ENCODE data around the gene KPNA5.

DNA sequence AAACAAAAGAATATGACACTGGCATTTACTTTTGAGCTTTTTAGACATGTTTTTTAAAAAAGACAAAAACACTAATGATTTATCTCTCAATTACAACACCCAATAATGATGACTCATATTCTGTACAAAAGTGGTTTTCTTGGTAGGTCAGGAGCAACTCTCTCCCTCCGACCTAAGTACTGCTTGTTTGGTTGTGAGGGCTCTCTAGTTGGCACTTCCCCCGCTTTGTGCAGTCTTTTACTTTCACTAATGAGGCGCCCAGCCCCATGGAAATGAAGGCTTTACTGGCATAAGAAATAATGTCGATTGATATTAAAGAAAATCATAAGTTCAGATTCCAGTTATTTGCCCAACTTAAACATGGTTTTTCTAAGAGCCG lies 1.3 kb downstream of the KPNA5 start:
- no peak for TF ChIP-seq POLR2A (conservative IDR thresholded peaks at IDR 0.05)
- TF ChIP-seq MYBL2 (IDR thresholded peaks at IDR 0.05; ENCODE audit: low read depth) = no peak
- TF ChIP-seq MYBL2 (CRISPR knock-in tag; IDR thresholded peaks at IDR 0.05; ENCODE audit: borderline replicate concordance) = no peak
- no peak for TF ChIP-seq MTA3 (IDR thresholded peaks at IDR 0.05; ENCODE audit: borderline replicate concordance)
- TF ChIP-seq EP300 (IDR thresholded peaks at IDR 0.05; ENCODE audit: low read length) = no peak
- TF ChIP-seq SIN3A (IDR thresholded peaks at IDR 0.05; ENCODE audit: borderline replicate concordance in 2 of 2, control insufficient read depth in 1 of 2, low read depth in 2 of 2, low read length in 2 of 2) = no peak
- TF ChIP-seq CBX5 (IDR thresholded peaks at IDR 0.05; ENCODE audit: borderline replicate concordance, low read depth) = no peak
- TF ChIP-seq, protein P1, sequence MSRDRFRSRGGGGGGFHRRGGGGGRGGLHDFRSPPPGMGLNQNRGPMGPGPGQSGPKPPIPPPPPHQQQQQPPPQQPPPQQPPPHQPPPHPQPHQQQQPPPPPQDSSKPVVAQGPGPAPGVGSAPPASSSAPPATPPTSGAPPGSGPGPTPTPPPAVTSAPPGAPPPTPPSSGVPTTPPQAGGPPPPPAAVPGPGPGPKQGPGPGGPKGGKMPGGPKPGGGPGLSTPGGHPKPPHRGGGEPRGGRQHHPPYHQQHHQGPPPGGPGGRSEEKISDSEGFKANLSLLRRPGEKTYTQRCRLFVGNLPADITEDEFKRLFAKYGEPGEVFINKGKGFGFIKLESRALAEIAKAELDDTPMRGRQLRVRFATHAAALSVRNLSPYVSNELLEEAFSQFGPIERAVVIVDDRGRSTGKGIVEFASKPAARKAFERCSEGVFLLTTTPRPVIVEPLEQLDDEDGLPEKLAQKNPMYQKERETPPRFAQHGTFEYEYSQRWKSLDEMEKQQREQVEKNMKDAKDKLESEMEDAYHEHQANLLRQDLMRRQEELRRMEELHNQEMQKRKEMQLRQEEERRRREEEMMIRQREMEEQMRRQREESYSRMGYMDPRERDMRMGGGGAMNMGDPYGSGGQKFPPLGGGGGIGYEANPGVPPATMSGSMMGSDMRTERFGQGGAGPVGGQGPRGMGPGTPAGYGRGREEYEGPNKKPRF (IDR thresholded peaks at IDR 0.05; ENCODE audit: low read depth, low read length) = no peak
